OCI-LY7 (cell line): ENCODE results near the gene FAIM2. TPM values are rescaled to one million over a fixed set of nuclear protein-coding genes. Genes with fewer than 3 reads are reported as not detected.

Experiments
- BruUV-seq: library from RNA; stranded (reverse); fragments of 400-500 nt; replicated peaks from 2 replicates; lab custom pipeline; 2021; lab: Mats Ljungman, UMichigan
- CTCF ChIA-PET: fragments of 300-600 bp; sonication (Branson Sonifier 250); formaldehyde crosslinking; loops from one replicate; lab custom pipeline; 2022; ENCODE audit warnings: antibody characterized with exemption; ENCODE audit not compliant: unreplicated experiment; lab: Charles Lee
- POLR2A ChIA-PET: fragments of 300-600 bp; sonication (Branson Sonifier 250); formaldehyde crosslinking; loops from one replicate; lab custom pipeline; 2022; ENCODE audit warnings: antibody characterized with exemption; lab: Charles Lee
- DNase-seq: peaks from one replicate; pipeline ENCODE4 v3.0.0-alpha.2; 2015; ENCODE audit warnings: low spot score
- H2AFZ ChIP-seq: fragments of 200-600 bp; sonication (generic), shearing (Covaris generic); 2 replicates; pipeline ENCODE4 v1.6.1; 2014; ENCODE audit warnings: mild to moderate bottlenecking, antibody characterized with exemption, low read length, moderate library complexity
- H3K27ac ChIP-seq: fragments of 200-600 bp; sonication (generic); 2 replicates; pipeline ENCODE4 v1.5.1; 2014; ENCODE audit warnings: mixed run types, low read depth, mild to moderate bottlenecking, moderate library complexity, low read length, inconsistent platforms; ENCODE audit not compliant: poor library complexity, severe bottlenecking
- H3K36me3 ChIP-seq: fragments of 200-600 bp; sonication (generic); 2 replicates; pipeline ENCODE4 v1.6.1; 2014; ENCODE audit warnings: mild to moderate bottlenecking, antibody characterized with exemption, low read length, moderate library complexity, mixed read lengths; ENCODE audit not compliant: insufficient read depth
- H3K4me1 ChIP-seq: fragments of 200-600 bp; sonication (generic); 2 replicates; pipeline ENCODE4 v1.5.1; 2014; ENCODE audit warnings: mild to moderate bottlenecking, low read length; ENCODE audit not compliant: insufficient read depth, poor library complexity, severe bottlenecking
- H3K4me2 ChIP-seq: fragments of 200-600 bp; sonication (generic); 2 replicates; pipeline ENCODE4 v1.6.1; 2014; ENCODE audit warnings: mild to moderate bottlenecking, low read length
- H3K4me3 ChIP-seq: fragments of 200-600 bp; sonication (generic); 2 replicates; pipeline ENCODE4 v1.5.1; 2014; ENCODE audit warnings: mild to moderate bottlenecking, low read depth, low read length; ENCODE audit not compliant: poor library complexity, severe bottlenecking
- H3K79me2 ChIP-seq: fragments of 200-600 bp; sonication (generic); 2 replicates; pipeline ENCODE4 v1.6.1; 2016; ENCODE audit warnings: low read depth, mild to moderate bottlenecking, low read length, moderate library complexity, mixed read lengths; ENCODE audit not compliant: insufficient read depth
- H3K9me2 ChIP-seq: fragments of 200-600 bp; sonication (generic); 2 replicates; pipeline ENCODE4 v1.6.1; 2016; ENCODE audit warnings: mild to moderate bottlenecking, low read length, mixed read lengths; ENCODE audit not compliant: insufficient read depth
- H3K9me3 ChIP-seq: fragments of 200-600 bp; sonication (generic); 2 replicates; pipeline ENCODE4 v1.6.1; 2014; ENCODE audit warnings: mild to moderate bottlenecking, mixed run types, low read length, mixed read lengths
- H4K20me1 ChIP-seq: fragments of 200-600 bp; sonication (generic); 2 replicates; pipeline ENCODE4 v1.6.1; 2014; ENCODE audit warnings: mild to moderate bottlenecking, antibody characterized with exemption, low read length, moderate library complexity, mixed read lengths; ENCODE audit not compliant: insufficient read depth
- CTCF ChIP-seq: fragments of 200-600 bp; sonication (generic); conservative IDR thresholded peaks from 2 replicates; pipeline ENCODE4 v1.5.1; 2014; ENCODE audit warnings: mild to moderate bottlenecking, antibody characterized with exemption, low read length, moderate library complexity, mixed read lengths
- EZH2phosphoT487 ChIP-seq: fragments of 200-600 bp; sonication (generic); IDR thresholded peaks from 2 replicates; pipeline ENCODE4 v1.6.1; 2018; ENCODE audit warnings: low read depth, borderline replicate concordance, mild to moderate bottlenecking, mixed run types, antibody characterized with exemption, low read length, moderate library complexity, mixed read lengths
- intact Hi-C: fragments of 100-400 bp; cut with micrococcal nuclease; formaldehyde crosslinking; loops from one replicate; pipeline ENCODE4 v1.10.0; 2022; ENCODE audit not compliant: unreplicated experiment
- total RNA-seq, 2 experiments: library from RNA; depleted of rRNA in 1 of 2; stranded (reverse); fragments of >200 nt in 1 of 2; shearing (Covaris generic) in 1 of 2; gene quantifications; 2 replicates each; pipeline ENCODE4 v1.2.3, GENCODE V29; 2014 to 2022

The FAIM2 gene
- total RNA-seq, 2 experiments from 2014 or later: 0.10 TPM; not detected in 1

- TF ChIP-seq CTCF: no peak
- TF ChIP-seq EZH2phosphoT487: no peak
- H3K4me3 ChIP-seq: no peak overlapping the region
- ChIA-PET CTCF (no interaction called here), POLR2A (no interaction called here)
- H2AFZ ChIP-seq: no peak overlapping the region
- no peaks in the 10 kb centered on the region for H3K36me3 ChIP-seq
- H3K9me3 ChIP-seq: no peaks in the 10 kb centered on the region
- H3K9me2 ChIP-seq: no peaks in the 10 kb centered on the region
- H3K79me2 ChIP-seq: no peaks in the 10 kb centered on the region
- BruUV-seq: no TSS peak
- H3K4me1 ChIP-seq: peaks cover 9% of the 10 kb centered on the region
- no peak overlapping the region for H3K4me2 ChIP-seq
- intact Hi-C loops: loop anchor here (10.0 kb wide), 1 partner anchor 84 kb away; no protein-coding TSS in a partner anchor
- no peak overlapping the region for H3K27ac ChIP-seq
- H4K20me1 ChIP-seq: no peaks in the 10 kb centered on the region
- no peak for DNase-seq
These were observed 45.5 kb upstream of the FAIM2 start for GRCh38 chr12:49948866-49949845.

- no TSS peak for BruUV-seq
- no peak for TF ChIP-seq CTCF
- no peak for TF ChIP-seq EZH2phosphoT487
- no peaks in the 10 kb centered on the region for H3K36me3 ChIP-seq
- H3K4me3 ChIP-seq: no peak overlapping the region
- H3K4me1 ChIP-seq: peaks cover 9% of the 10 kb centered on the region
- H3K9me3 ChIP-seq: no peaks in the 10 kb centered on the region
- H4K20me1 ChIP-seq: no peaks in the 10 kb centered on the region
- H3K27ac ChIP-seq: no peak overlapping the region
- H3K79me2 ChIP-seq: no peaks in the 10 kb centered on the region
- intact Hi-C loops: loop anchor here (10.0 kb wide), 1 partner anchor 83 kb away; no protein-coding TSS in a partner anchor
- no peak for DNase-seq
- H2AFZ ChIP-seq: no peak overlapping the region
- no peak overlapping the region for H3K4me2 ChIP-seq
- H3K9me2 ChIP-seq: no peaks in the 10 kb centered on the region
- ChIA-PET POLR2A (interaction anchor here (0.5 kb wide), 2 partner anchors 35 to 357 kb away, joined by 3 to 7 read pairs; no protein-coding TSS in a partner anchor), CTCF (interaction anchor here (1.0 kb wide), 1 partner anchor 138 kb away, joined by 5 read pairs; no protein-coding TSS in a partner anchor)
These were observed 44.0 kb upstream of the FAIM2 start for GRCh38 chr12:49947593-49948226.
